ENCODE measurements around the gene ZCCHC14.

DNA sequence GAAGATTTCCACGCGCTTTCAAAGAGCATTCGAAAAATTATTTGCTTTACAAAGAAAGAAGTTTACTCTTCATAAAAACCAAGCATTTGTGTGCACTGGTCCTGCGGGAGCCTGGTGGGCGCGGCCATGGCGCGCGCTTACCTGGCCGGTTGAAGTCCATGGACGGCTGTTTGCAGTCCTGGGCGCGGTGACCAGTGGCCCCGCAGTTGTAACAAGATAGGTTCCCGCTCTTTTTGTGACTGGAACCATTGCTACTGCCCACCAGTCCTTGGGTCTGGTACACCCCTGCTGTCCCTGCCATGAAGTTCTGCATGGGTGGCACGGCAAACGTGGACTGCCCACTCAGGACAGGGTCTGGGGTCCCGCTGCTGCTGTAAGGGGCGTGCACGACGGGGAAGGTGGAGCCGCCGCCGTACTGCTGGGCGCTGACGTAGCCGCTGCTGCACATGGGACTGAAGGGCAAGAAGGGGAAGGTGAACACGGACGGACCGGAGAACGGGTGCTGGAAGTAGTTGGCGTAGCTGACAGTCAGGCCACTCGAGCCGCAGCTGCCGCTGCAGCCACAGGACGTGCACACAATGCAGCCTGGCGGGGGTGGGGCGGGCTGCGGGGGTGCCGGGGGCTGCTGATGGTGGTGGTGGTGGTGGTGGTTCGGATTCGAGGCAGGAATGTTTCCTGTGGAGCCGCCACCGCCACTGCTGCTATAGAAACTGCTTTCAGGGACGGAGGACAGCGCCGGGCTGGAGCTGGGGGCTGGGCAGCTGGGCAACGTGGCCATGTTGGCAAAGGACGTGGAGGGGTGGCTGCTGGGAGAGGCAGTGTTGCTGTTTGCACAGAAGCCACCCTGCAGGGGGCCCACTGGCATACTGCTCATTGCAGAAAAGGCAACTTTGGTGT lies 81.2 kb downstream of the ZCCHC14 start:
- TF ChIP-seq POLR2A (IDR thresholded peaks at IDR 0.05) (no peak), CTCF (IDR thresholded peaks at IDR 0.05) (no peak)
